GM23338 (cell line): ENCODE measurements around the gene QKI. TPM values are rescaled to one million over a fixed set of nuclear protein-coding genes. Genes with fewer than 3 reads are reported as not detected.

Experiments used
- ATAC-seq: fragments of 200-7000 bp; cut with Tn5 transposase; 3 replicates; pipeline ENCODE4 v1.9.1; 2020
- DNase-seq: peaks from one replicate; pipeline ENCODE4 v3.0.0-alpha.2; 2015; ENCODE audit warnings: low spot score
- H2AFZ ChIP-seq: fragments of 200-600 bp; sonication (generic); 2 replicates; pipeline ENCODE4 v1.8.0; 2016; ENCODE audit warnings: antibody characterized with exemption, mild to moderate bottlenecking, moderate library complexity
- H3F3A ChIP-seq: fragments of 200-600 bp; sonication (generic); replicated peaks from 2 replicates; pipeline ENCODE4 v1.8.0; 2017; ENCODE audit warnings: antibody characterized with exemption, mixed run types, low read depth
- H3K27ac ChIP-seq: fragments of 200-600 bp; sonication (generic); 2 replicates; pipeline ENCODE4 v1.6.1; 2016; ENCODE audit warnings: low read depth
- H3K27me3 ChIP-seq: fragments of 200-600 bp; sonication (generic); 2 replicates; pipeline ENCODE4 v1.8.0; 2016; ENCODE audit warnings: mild to moderate bottlenecking, mixed run types, moderate library complexity; ENCODE audit not compliant: insufficient read depth
- H3K36me3 ChIP-seq: fragments of 200-600 bp; sonication (generic); 2 replicates; pipeline ENCODE4 v1.8.0; 2016; ENCODE audit warnings: mild to moderate bottlenecking; ENCODE audit not compliant: insufficient read depth
- H3K4me1 ChIP-seq: fragments of 200-600 bp; sonication (generic); 2 replicates; pipeline ENCODE4 v1.8.0; 2016; ENCODE audit warnings: mild to moderate bottlenecking, moderate library complexity; ENCODE audit not compliant: insufficient read depth
- H3K4me2 ChIP-seq: fragments of 200-600 bp; sonication (generic); 2 replicates; pipeline ENCODE4 v1.7.1; 2017; ENCODE audit warnings: mixed run types
- H3K4me3 ChIP-seq: fragments of 200-600 bp; sonication (generic); 2 replicates; pipeline ENCODE4 v1.6.1; 2016; ENCODE audit warnings: mixed run types
- H3K79me2 ChIP-seq: fragments of 200-600 bp; sonication (generic); replicated peaks from 2 replicates; pipeline ENCODE4 v1.8.0; 2017; ENCODE audit warnings: mild to moderate bottlenecking; ENCODE audit not compliant: insufficient read depth
- H3K9me2 ChIP-seq: fragments of 200-600 bp; sonication (generic); 2 replicates; pipeline ENCODE4 v1.8.0; 2017; ENCODE audit not compliant: insufficient read depth
- H4K20me1 ChIP-seq: fragments of 200-600 bp; sonication (generic); replicated peaks from 2 replicates; pipeline ENCODE4 v1.8.0; 2017; ENCODE audit warnings: mild to moderate bottlenecking; ENCODE audit not compliant: insufficient read depth
- H3K27ac Mint-ChIP-seq: 2 replicates; pipeline ENCODE4 v1.8.0; 2020; ENCODE audit warnings: inconsistent platforms, mild to moderate bottlenecking, moderate library complexity, mixed read lengths
- H3K27me3 Mint-ChIP-seq: 3 replicates; pipeline ENCODE4 v1.8.0; 2022; ENCODE audit warnings: low read depth, mild to moderate bottlenecking, moderate library complexity, mixed read lengths, inconsistent platforms; ENCODE audit not compliant: insufficient read depth, poor library complexity
- H3K36me3 Mint-ChIP-seq: 3 replicates; pipeline ENCODE4 v1.8.0; 2021; ENCODE audit warnings: low read depth, mild to moderate bottlenecking, inconsistent platforms, moderate library complexity, mixed read lengths
- H3K4me1 Mint-ChIP-seq: 3 replicates; pipeline ENCODE4 v1.8.0; 2020; ENCODE audit warnings: mild to moderate bottlenecking, inconsistent platforms, mixed read lengths
- H3K4me3 Mint-ChIP-seq: 3 replicates; pipeline ENCODE4 v1.8.0; 2021; ENCODE audit warnings: moderate library complexity, mild to moderate bottlenecking, inconsistent platforms, mixed read lengths
- H3K9me3 Mint-ChIP-seq: 3 replicates; pipeline ENCODE4 v1.8.0; 2020; ENCODE audit warnings: moderate library complexity, mild to moderate bottlenecking, inconsistent platforms, mixed read lengths
- CREB1 ChIP-seq: fragments of 250-450 bp; sonication (Bioruptor Pico); IDR thresholded peaks from 2 replicates; pipeline ENCODE4 v1.5.0; 2020; ENCODE audit warnings: low read depth, mild to moderate bottlenecking, moderate library complexity
- EZH2 ChIP-seq: fragments of 200-600 bp; sonication (generic); IDR thresholded peaks from one replicate; pipeline ENCODE4 v1.8.0; 2017; ENCODE audit warnings: antibody characterized with exemption, mild to moderate bottlenecking, low read depth; ENCODE audit not compliant: unreplicated experiment
- EZH2phosphoT487 ChIP-seq: fragments of 200-600 bp; sonication (generic); IDR thresholded peaks from one replicate; pipeline ENCODE4 v1.8.1; 2018; ENCODE audit warnings: antibody characterized with exemption; ENCODE audit not compliant: unreplicated experiment
- JUNB ChIP-seq: IDR thresholded peaks from one replicate; pipeline ENCODE4 v1.6.1; 2016; ENCODE audit warnings: antibody characterized with exemption; ENCODE audit not compliant: unreplicated experiment
- NANOG ChIP-seq: IDR thresholded peaks from 2 replicates; pipeline ENCODE4 v1.6.1; 2016; ENCODE audit warnings: antibody characterized with exemption, borderline replicate concordance
- POLR2AphosphoS5 ChIP-seq: IDR thresholded peaks from 2 replicates; pipeline ENCODE4 v1.6.1; 2016; ENCODE audit warnings: antibody characterized with exemption, low read depth
- STAT1 ChIP-seq: IDR thresholded peaks from one replicate; pipeline ENCODE4 v1.6.1; 2016; ENCODE audit warnings: antibody characterized with exemption; ENCODE audit not compliant: unreplicated experiment
- ZNF114 ChIP-seq: fragments of 250-450 bp; sonication (Bioruptor Pico); IDR thresholded peaks from 2 replicates; pipeline ENCODE4 v1.5.0; 2020; ENCODE audit warnings: mild to moderate bottlenecking, moderate library complexity
- ZNF331 ChIP-seq: fragments of 250-450 bp; sonication (Bioruptor Pico); IDR thresholded peaks from 2 replicates; pipeline ENCODE4 v1.5.0; 2020; ENCODE audit warnings: low read depth, mild to moderate bottlenecking, moderate library complexity
- polyA plus RNA-seq: library from polyadenylated mRNA; unstranded; fragments of >200 nt; fragmentation: Nextera tagmentation; extraction: Ambion mirVana; gene quantifications from 2 replicates; pipeline ENCODE4 v1.2.1, GENCODE V29; 2016
- total RNA-seq: library from RNA; depleted of rRNA; stranded (reverse); fragments of >200 nt; shearing (Covaris generic); gene quantifications from 2 replicates; pipeline ENCODE4 v1.2.3, GENCODE V29; 2014
- TF ChIP-seq, protein P1 (sequence below): IDR thresholded peaks from 2 replicates; pipeline ENCODE4 v1.6.1; 2016; ENCODE audit warnings: antibody characterized with exemption
- TF ChIP-seq, protein P2 (sequence below), 2 experiments: fragments of 200-600 bp in 1 of 2; sonication (generic) in 1 of 2; conservative IDR thresholded peaks; 2 replicates each; pipeline versions ENCODE4 v1.5.1 to v1.6.1; 2016 to 2017; ENCODE audit warnings: antibody characterized with exemption in 2 of 2, low read depth in 2 of 2, mild to moderate bottlenecking in 2 of 2, moderate library complexity in 1 of 2
- TF ChIP-seq, protein P3 (sequence below): IDR thresholded peaks from one replicate; pipeline ENCODE4 v1.6.1; 2018; ENCODE audit warnings: antibody characterized with exemption; ENCODE audit not compliant: unreplicated experiment
- TF ChIP-seq, protein P4 (sequence below): fragments of 250-450 bp; sonication (Bioruptor Pico); IDR thresholded peaks from 2 replicates; pipeline ENCODE4 v1.5.0; 2020; ENCODE audit warnings: mild to moderate bottlenecking, moderate library complexity

The QKI gene
- total and polyA plus RNA-seq, 2 experiments from 2014 or later: 60.8 to 159 TPM

DNA sequence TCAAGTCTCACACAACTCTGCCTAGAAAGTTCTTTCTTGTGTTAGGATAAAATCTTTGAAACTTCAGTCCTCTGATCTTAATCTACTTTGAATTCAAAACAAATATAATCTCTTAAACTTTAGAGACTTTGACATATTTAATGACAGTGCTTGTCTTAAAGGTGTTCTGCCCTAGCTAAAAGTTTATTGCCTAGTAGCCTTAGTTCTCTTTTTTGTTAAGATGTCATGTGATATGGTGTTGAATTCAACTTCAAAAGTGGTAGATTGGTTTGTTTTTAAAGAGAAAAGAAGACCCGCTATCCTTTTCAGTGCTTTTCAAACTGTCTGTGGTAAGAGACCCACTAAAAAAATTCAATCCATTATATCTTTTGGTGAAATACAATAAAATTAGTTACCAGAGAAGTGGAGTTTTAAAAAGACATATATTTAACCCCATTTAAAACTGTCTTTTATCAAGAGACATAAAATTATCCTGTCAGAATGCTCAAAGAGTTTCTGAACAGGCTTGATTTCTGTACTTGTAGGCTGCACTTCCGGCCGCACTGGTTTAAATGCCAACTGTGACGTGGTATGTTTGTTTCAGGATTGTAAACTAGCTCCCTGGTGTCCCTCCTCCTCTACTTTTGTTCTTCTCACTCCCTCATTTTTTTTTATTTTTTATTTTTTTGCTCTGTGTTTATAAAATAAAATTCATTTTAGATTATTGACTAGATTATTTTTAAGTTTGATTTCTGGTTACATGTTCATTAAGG is 76.5 kb downstream of the QKI start:
- no peak overlapping the region for H3K4me3 ChIP-seq
- peaks cover 100% of the 10 kb centered on the region for H3K79me2 ChIP-seq
- TF ChIP-seq POLR2AphosphoS5: no peak
- TF ChIP-seq NANOG: no peak
- TF ChIP-seq STAT1: no peak
- TF ChIP-seq, protein P1, sequence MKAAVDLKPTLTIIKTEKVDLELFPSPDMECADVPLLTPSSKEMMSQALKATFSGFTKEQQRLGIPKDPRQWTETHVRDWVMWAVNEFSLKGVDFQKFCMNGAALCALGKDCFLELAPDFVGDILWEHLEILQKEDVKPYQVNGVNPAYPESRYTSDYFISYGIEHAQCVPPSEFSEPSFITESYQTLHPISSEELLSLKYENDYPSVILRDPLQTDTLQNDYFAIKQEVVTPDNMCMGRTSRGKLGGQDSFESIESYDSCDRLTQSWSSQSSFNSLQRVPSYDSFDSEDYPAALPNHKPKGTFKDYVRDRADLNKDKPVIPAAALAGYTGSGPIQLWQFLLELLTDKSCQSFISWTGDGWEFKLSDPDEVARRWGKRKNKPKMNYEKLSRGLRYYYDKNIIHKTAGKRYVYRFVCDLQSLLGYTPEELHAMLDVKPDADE: no peak
- TF ChIP-seq, protein P2, sequence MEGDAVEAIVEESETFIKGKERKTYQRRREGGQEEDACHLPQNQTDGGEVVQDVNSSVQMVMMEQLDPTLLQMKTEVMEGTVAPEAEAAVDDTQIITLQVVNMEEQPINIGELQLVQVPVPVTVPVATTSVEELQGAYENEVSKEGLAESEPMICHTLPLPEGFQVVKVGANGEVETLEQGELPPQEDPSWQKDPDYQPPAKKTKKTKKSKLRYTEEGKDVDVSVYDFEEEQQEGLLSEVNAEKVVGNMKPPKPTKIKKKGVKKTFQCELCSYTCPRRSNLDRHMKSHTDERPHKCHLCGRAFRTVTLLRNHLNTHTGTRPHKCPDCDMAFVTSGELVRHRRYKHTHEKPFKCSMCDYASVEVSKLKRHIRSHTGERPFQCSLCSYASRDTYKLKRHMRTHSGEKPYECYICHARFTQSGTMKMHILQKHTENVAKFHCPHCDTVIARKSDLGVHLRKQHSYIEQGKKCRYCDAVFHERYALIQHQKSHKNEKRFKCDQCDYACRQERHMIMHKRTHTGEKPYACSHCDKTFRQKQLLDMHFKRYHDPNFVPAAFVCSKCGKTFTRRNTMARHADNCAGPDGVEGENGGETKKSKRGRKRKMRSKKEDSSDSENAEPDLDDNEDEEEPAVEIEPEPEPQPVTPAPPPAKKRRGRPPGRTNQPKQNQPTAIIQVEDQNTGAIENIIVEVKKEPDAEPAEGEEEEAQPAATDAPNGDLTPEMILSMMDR (conservative IDR thresholded peaks at IDR 0.05; ENCODE audit: low read depth in 2 of 2): no peak
- TF ChIP-seq, protein P3, sequence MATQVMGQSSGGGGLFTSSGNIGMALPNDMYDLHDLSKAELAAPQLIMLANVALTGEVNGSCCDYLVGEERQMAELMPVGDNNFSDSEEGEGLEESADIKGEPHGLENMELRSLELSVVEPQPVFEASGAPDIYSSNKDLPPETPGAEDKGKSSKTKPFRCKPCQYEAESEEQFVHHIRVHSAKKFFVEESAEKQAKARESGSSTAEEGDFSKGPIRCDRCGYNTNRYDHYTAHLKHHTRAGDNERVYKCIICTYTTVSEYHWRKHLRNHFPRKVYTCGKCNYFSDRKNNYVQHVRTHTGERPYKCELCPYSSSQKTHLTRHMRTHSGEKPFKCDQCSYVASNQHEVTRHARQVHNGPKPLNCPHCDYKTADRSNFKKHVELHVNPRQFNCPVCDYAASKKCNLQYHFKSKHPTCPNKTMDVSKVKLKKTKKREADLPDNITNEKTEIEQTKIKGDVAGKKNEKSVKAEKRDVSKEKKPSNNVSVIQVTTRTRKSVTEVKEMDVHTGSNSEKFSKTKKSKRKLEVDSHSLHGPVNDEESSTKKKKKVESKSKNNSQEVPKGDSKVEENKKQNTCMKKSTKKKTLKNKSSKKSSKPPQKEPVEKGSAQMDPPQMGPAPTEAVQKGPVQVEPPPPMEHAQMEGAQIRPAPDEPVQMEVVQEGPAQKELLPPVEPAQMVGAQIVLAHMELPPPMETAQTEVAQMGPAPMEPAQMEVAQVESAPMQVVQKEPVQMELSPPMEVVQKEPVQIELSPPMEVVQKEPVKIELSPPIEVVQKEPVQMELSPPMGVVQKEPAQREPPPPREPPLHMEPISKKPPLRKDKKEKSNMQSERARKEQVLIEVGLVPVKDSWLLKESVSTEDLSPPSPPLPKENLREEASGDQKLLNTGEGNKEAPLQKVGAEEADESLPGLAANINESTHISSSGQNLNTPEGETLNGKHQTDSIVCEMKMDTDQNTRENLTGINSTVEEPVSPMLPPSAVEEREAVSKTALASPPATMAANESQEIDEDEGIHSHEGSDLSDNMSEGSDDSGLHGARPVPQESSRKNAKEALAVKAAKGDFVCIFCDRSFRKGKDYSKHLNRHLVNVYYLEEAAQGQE: no peak
- no peak for TF ChIP-seq ZNF114
- TF ChIP-seq EZH2phosphoT487: no peak
- TF ChIP-seq, protein P4, sequence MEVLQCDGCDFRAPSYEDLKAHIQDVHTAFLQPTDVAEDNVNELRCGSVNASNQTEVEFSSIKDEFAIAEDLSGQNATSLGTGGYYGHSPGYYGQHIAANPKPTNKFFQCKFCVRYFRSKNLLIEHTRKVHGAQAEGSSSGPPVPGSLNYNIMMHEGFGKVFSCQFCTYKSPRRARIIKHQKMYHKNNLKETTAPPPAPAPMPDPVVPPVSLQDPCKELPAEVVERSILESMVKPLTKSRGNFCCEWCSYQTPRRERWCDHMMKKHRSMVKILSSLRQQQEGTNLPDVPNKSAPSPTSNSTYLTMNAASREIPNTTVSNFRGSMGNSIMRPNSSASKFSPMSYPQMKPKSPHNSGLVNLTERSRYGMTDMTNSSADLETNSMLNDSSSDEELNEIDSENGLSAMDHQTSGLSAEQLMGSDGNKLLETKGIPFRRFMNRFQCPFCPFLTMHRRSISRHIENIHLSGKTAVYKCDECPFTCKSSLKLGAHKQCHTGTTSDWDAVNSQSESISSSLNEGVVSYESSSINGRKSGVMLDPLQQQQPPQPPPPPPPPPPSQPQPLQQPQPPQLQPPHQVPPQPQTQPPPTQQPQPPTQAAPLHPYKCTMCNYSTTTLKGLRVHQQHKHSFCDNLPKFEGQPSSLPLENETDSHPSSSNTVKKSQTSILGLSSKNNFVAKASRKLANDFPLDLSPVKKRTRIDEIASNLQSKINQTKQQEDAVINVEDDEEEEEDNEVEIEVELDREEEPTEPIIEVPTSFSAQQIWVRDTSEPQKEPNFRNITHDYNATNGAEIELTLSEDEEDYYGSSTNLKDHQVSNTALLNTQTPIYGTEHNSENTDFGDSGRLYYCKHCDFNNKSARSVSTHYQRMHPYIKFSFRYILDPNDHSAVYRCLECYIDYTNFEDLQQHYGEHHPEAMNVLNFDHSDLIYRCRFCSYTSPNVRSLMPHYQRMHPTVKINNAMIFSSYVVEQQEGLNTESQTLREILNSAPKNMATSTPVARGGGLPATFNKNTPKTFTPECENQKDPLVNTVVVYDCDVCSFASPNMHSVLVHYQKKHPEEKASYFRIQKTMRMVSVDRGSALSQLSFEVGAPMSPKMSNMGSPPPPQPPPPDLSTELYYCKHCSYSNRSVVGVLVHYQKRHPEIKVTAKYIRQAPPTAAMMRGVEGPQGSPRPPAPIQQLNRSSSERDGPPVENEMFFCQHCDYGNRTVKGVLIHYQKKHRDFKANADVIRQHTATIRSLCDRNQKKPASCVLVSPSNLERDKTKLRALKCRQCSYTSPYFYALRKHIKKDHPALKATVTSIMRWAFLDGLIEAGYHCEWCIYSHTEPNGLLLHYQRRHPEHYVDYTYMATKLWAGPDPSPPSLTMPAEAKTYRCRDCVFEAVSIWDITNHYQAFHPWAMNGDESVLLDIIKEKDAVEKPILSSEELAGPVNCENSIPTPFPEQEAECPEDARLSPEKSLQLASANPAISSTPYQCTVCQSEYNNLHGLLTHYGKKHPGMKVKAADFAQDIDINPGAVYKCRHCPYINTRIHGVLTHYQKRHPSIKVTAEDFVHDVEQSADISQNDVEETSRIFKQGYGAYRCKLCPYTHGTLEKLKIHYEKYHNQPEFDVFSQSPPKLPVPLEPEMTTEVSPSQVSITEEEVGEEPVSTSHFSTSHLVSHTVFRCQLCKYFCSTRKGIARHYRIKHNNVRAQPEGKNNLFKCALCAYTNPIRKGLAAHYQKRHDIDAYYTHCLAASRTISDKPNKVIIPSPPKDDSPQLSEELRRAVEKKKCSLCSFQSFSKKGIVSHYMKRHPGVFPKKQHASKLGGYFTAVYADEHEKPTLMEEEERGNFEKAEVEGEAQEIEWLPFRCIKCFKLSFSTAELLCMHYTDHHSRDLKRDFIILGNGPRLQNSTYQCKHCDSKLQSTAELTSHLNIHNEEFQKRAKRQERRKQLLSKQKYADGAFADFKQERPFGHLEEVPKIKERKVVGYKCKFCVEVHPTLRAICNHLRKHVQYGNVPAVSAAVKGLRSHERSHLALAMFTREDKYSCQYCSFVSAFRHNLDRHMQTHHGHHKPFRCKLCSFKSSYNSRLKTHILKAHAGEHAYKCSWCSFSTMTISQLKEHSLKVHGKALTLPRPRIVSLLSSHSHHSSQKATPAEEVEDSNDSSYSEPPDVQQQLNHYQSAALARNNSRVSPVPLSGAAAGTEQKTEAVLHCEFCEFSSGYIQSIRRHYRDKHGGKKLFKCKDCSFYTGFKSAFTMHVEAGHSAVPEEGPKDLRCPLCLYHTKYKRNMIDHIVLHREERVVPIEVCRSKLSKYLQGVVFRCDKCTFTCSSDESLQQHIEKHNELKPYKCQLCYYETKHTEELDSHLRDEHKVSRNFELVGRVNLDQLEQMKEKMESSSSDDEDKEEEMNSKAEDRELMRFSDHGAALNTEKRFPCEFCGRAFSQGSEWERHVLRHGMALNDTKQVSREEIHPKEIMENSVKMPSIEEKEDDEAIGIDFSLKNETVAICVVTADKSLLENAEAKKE (CRISPR knock-in tag): no peak
- TF ChIP-seq JUNB: no peak
- TF ChIP-seq ZNF331 (CRISPR knock-in tag): no peak
- TF ChIP-seq EZH2: no peak
- TF ChIP-seq CREB1 (CRISPR knock-in tag): no peak
- Mint-ChIP-seq H3K36me3 (no peaks in the 10 kb centered on the region), H3K9me3 (no peaks in the 10 kb centered on the region), H3K4me3 (no peak overlapping the region), H3K4me1 (peaks cover 47% of the 10 kb centered on the region), H3K27me3 (peaks cover 3% of the 10 kb centered on the region), H3K27ac (no peak overlapping the region)
- H3K36me3 ChIP-seq: no peaks in the 10 kb centered on the region
- ATAC-seq (no peak; the same call in 2 of the 3 replicates), DNase-seq (peak; percentile 44)
- H3K4me2 ChIP-seq: no peak overlapping the region
- H3K4me1 ChIP-seq: peaks cover 33% of the 10 kb centered on the region
- no peaks in the 10 kb centered on the region for H3F3A ChIP-seq
- H3K27ac ChIP-seq: no peak overlapping the region
- H2AFZ ChIP-seq: no peak overlapping the region
- no peaks in the 10 kb centered on the region for H3K27me3 ChIP-seq
- H3K9me2 ChIP-seq: no peaks in the 10 kb centered on the region
- H4K20me1 ChIP-seq: peaks cover 20% of the 10 kb centered on the region
